Esophagus muscularis mucosa (tissue), 4 donors: ENCODE measurements around the gene POU5F1. TPM values are rescaled to one million over a fixed set of nuclear protein-coding genes. Genes with fewer than 3 reads are reported as not detected.

Experiments used
- DNase-seq: peaks from one replicate; pipeline ENCODE4 v3.0.0-alpha.2; 2017; ENCODE audit errors: extremely low spot score
- H3K27ac ChIP-seq, 4 donors: fragments of 200-600 bp; sonication (generic); replicated peaks in 1 of 4; 1 replicate in 3 of 4; 2 replicates in 1 of 4; pipeline ENCODE4 v1.5.1; 2016 to 2019; ENCODE audit warnings: mild to moderate bottlenecking in 1 of 4
- H3K27me3 ChIP-seq, 4 donors: fragments of 200-600 bp; sonication (generic); one replicate each; pipeline versions ENCODE4 v1.5.1 to v1.6.0; 2016 to 2019
- H3K36me3 ChIP-seq, 4 donors: fragments of 200-600 bp; sonication (generic); one replicate each; pipeline ENCODE4 v1.5.1; 2016 to 2019
- H3K4me1 ChIP-seq, 4 donors: fragments of 200-600 bp; sonication (generic); one replicate each; pipeline ENCODE4 v1.5.1; 2016 to 2019
- H3K4me3 ChIP-seq, 4 donors: fragments of 200-600 bp; sonication (generic); 1 replicate in 2 of 4; 2 replicates in 2 of 4; pipeline ENCODE4 v1.5.1; 2016 to 2019; ENCODE audit warnings: mild to moderate bottlenecking in 4 of 4, moderate library complexity in 1 of 4
- H3K9me3 ChIP-seq, 4 donors: fragments of 200-600 bp; sonication (generic); 1 replicate in 3 of 4; 2 replicates in 1 of 4; pipeline ENCODE4 v1.5.1; 2016 to 2019
- CTCF ChIP-seq, 3 experiments: fragments of 200-600 bp in 2 of 3; fragments of 450-650 bp in 1 of 3; sonication (generic) in 2 of 3; IDR thresholded peaks; one replicate each; pipeline ENCODE4 v1.5.1; 2017 to 2019; ENCODE audit warnings: antibody characterized with exemption in 3 of 3, mild to moderate bottlenecking in 2 of 3, moderate library complexity in 1 of 3
- EP300 ChIP-seq: sonication (generic); formaldehyde crosslinking; IDR thresholded peaks from one replicate; pipeline ENCODE4 v1.6.1; 2017; ENCODE audit warnings: antibody characterized with exemption
- POLR2A ChIP-seq: fragments of 450-650 bp; IDR thresholded peaks from one replicate; pipeline ENCODE4 v1.6.1; 2017; ENCODE audit warnings: antibody characterized with exemption, moderate library complexity, mild to moderate bottlenecking, low read depth
- POLR2AphosphoS5 ChIP-seq, 2 donors: sonication (generic); formaldehyde crosslinking; IDR thresholded peaks; one replicate each; pipeline ENCODE4 v1.6.1; 2017; ENCODE audit warnings: antibody characterized with exemption in 2 of 2
- WGBS: methylation state at CpG from one replicate; pipeline ENCODE4 v1.1.5; 2018; 5-methylcytosine and 5-hydroxymethylcytosine counted together
- intact Hi-C: fragments of 100-400 bp; cut with DNase I; formaldehyde crosslinking; loops from one replicate; pipeline ENCODE4 v1.15.1; 2023
- total RNA-seq, 4 donors: library from RNA; depleted of rRNA; stranded (reverse); fragments of >200 nt; gene quantifications; one replicate each; pipeline versions ENCODE4 v1.1.0 to v1.2.1, GENCODE V29; 2016

The POU5F1 gene
- total RNA-seq, 4 donors from 2014 or later = 1.3 TPM; not detected in 3

GRCh38 chr6:31154436-31154835, 16.0 kb downstream of the POU5F1 start:
- H3K27ac ChIP-seq = no peak overlapping the region
- no peak for DNase-seq
- H3K4me1 ChIP-seq = peaks cover 14 to 23% (median 21%) of the 10 kb centered on the region in 4 donors
- H3K9me3 ChIP-seq = no peaks in the 10 kb centered on the region
- H3K36me3 ChIP-seq = peaks cover 4 to 46% (median 42%) of the 10 kb centered on the region in 4 donors
- no peak overlapping the region for H3K4me3 ChIP-seq
- intact Hi-C loops = no loop called here
- 89% methylated on average over 11 of the region's 15 CpGs for WGBS
- TF ChIP-seq POLR2AphosphoS5 (IDR thresholded peaks at IDR 0.05) = no peak
- no peak for TF ChIP-seq CTCF (IDR thresholded peaks at IDR 0.05)
- TF ChIP-seq EP300 = no peak
- no peak for TF ChIP-seq POLR2A
- no peaks in the 10 kb centered on the region for H3K27me3 ChIP-seq

DNA sequence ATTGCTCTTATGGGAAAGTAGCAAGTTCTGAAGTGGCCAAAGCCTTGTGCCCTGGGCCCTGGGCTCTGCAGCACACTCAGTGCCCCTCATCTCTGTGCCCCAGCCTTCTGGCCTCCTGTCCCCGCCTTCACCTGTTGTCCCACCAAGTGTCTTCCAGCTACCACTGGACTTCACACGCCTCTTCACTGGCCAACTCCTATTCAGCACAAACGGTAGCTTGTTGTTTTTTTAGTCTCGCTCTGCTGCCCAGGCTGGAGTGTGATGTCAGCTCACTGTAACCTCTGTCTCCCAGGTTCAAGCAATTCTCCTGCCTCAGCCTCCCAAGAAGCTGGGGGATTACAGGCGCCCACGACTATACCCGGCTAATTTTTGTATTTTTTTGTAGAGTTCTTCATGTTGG, 17.7 kb downstream of the POU5F1 start:
- Histone ChIP-seq H3K27ac (no peak overlapping the region), H3K4me1 (peaks cover 6 to 13% (median 12%) of the 10 kb centered on the region in 4 donors), H3K36me3 (peaks cover 4 to 55% (median 48%) of the 10 kb centered on the region in 4 donors), H3K9me3 (no peaks in the 10 kb centered on the region), H3K27me3 (no peaks in the 10 kb centered on the region), H3K4me3 (no peak overlapping the region)
- DNase-seq = no peak
- intact Hi-C loops = no loop called here
- 88% methylated on average over 7 of the region's 7 CpGs for WGBS
- TF ChIP-seq POLR2AphosphoS5 (IDR thresholded peaks at IDR 0.05) (no peak), POLR2A (no peak), EP300 (no peak), CTCF (IDR thresholded peaks at IDR 0.05) (no peak)

- TF ChIP-seq CTCF (IDR thresholded peaks at IDR 0.05) (no peak), POLR2AphosphoS5 (IDR thresholded peaks at IDR 0.05) (no peak), EP300 (no peak)
- no peak for DNase-seq
- H3K4me1 ChIP-seq = no peaks in the 10 kb centered on the region
- no peak overlapping the region for H3K27ac ChIP-seq
- peaks cover 4 to 61% (median 46%) of the 10 kb centered on the region in 4 donors for H3K36me3 ChIP-seq
- no peaks in the 10 kb centered on the region for H3K9me3 ChIP-seq
- H3K4me3 ChIP-seq = no peak overlapping the region
- intact Hi-C loops = no loop called here
- no peaks in the 10 kb centered on the region for H3K27me3 ChIP-seq
- 94% methylated on average over 6 of the region's 6 CpGs for WGBS
These were observed 20.5 kb downstream of the POU5F1 start for GRCh38 chr6:31149827-31150447.

GRCh38 chr6:31145386-31145785, 25.1 kb downstream of the POU5F1 start:
- H3K4me1 ChIP-seq = peaks cover 6 to 17% (median 13%) of the 10 kb centered on the region in 4 donors
- H3K36me3 ChIP-seq = peaks cover 0 to 56% (median 37%) of the 10 kb centered on the region in 4 donors
- H3K27ac ChIP-seq = no peak overlapping the region
- 91% methylated on average over 10 of the region's 10 CpGs for WGBS
- TF ChIP-seq POLR2AphosphoS5 (IDR thresholded peaks at IDR 0.05) = no peak
- no peak for TF ChIP-seq EP300
- no peak for TF ChIP-seq CTCF (IDR thresholded peaks at IDR 0.05)
- TF ChIP-seq POLR2A = no peak
- DNase-seq = no peak
- intact Hi-C loops = no loop called here
- no peaks in the 10 kb centered on the region for H3K9me3 ChIP-seq
- no peak overlapping the region for H3K4me3 ChIP-seq
- no peaks in the 10 kb centered on the region for H3K27me3 ChIP-seq

DNA sequence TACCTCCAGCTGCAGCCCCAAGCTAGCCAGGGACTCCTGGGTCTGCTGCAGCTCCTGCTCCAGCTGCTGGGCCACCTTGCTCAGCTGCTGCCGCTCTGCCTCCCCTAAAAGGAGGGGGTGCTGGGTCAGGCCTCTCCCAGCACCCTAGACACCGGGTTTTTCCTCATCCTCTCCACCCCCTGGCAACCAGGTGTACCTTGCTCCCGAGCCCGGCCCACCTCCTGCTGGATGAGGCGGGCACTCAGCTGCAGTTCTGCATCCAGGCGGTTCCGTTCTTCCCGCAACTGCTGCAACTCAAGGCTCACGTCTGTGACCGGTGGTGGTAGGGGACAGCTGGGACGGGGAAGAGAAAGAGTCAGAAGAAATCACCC, 25.5 kb downstream of the POU5F1 start:
- H3K9me3 ChIP-seq = no peaks in the 10 kb centered on the region
- no peak for DNase-seq
- peaks cover 0 to 52% (median 33%) of the 10 kb centered on the region in 4 donors for H3K36me3 ChIP-seq
- intact Hi-C loops = no loop called here
- no peak overlapping the region for H3K27ac ChIP-seq
- no peak overlapping the region for H3K4me3 ChIP-seq
- no peaks in the 10 kb centered on the region for H3K27me3 ChIP-seq
- TF ChIP-seq CTCF (IDR thresholded peaks at IDR 0.05) = no peak
- no peak for TF ChIP-seq EP300
- no peak for TF ChIP-seq POLR2AphosphoS5 (IDR thresholded peaks at IDR 0.05)
- no peak for TF ChIP-seq POLR2A
- 86% methylated on average over 11 of the region's 11 CpGs for WGBS
- H3K4me1 ChIP-seq = peaks cover 6 to 17% (median 14%) of the 10 kb centered on the region in 4 donors
